SK-N-SH treated with all-trans-retinoic acid at 6 μM for 48 hours (cell line): ENCODE results near the gene UTP18.
"Not testable (repeated sequence)": the region's sequence is repeated elsewhere in the genome, so short reads cannot be mapped to it uniquely, and the experiment has no call there.

Experiments used
- ATAC-seq: fragments of 200-7000 bp; cut with Tn5 transposase; 3 replicates; pipeline ENCODE4 v1.9.1; 2020; ENCODE audit warnings: mild to moderate bottlenecking, moderate library complexity
- ARNTL ChIP-seq: fragments of 450-650 bp; formaldehyde crosslinking; IDR thresholded peaks from 2 replicates; pipeline ENCODE4 v1.5.0; 2020; ENCODE audit warnings: low read depth, mild to moderate bottlenecking, moderate library complexity, borderline replicate concordance
- BACH2 ChIP-seq: fragments of 250-450 bp; sonication (Bioruptor Pico); IDR thresholded peaks from 2 replicates; pipeline ENCODE4 v1.9.0; 2021; ENCODE audit warnings: mild to moderate bottlenecking, borderline replicate concordance
- CSDC2 ChIP-seq: fragments of 250-450 bp; sonication (Bioruptor Pico); IDR thresholded peaks from 2 replicates; pipeline ENCODE4 v1.5.0; 2020; ENCODE audit warnings: mild to moderate bottlenecking, moderate library complexity
- CSRNP3 ChIP-seq: fragments of 250-450 bp; sonication (Bioruptor Pico); IDR thresholded peaks from 2 replicates; pipeline ENCODE4 v1.5.1; 2021; ENCODE audit warnings: mild to moderate bottlenecking, moderate library complexity
- ESRRG ChIP-seq: fragments of 250-450 bp; sonication (Bioruptor Pico); IDR thresholded peaks from 2 replicates; pipeline ENCODE4 v1.6.1; 2021; ENCODE audit warnings: mild to moderate bottlenecking
- GLIS3 ChIP-seq: fragments of 250-450 bp; sonication (Bioruptor Pico); IDR thresholded peaks from 2 replicates; pipeline ENCODE4 v1.5.0; 2020; ENCODE audit warnings: mild to moderate bottlenecking, moderate library complexity
- ISL1 ChIP-seq: fragments of 250-450 bp; sonication (Bioruptor Pico); IDR thresholded peaks from 2 replicates; pipeline ENCODE4 v2.1.2; 2022; ENCODE audit warnings: mild to moderate bottlenecking, moderate library complexity
- OSR1 ChIP-seq: fragments of 250-450 bp; sonication (Bioruptor Pico); IDR thresholded peaks from 2 replicates; pipeline ENCODE4 v1.8.0; 2022; ENCODE audit warnings: moderate library complexity, mild to moderate bottlenecking, inconsistent platforms
- PPARA ChIP-seq: fragments of 250-450 bp; sonication (Bioruptor Pico); IDR thresholded peaks from 2 replicates; pipeline ENCODE4 v1.5.0; 2020; ENCODE audit warnings: mild to moderate bottlenecking, borderline replicate concordance
- RARB ChIP-seq: fragments of 250-450 bp; sonication (Bioruptor Pico); IDR thresholded peaks from 2 replicates; pipeline ENCODE4 v1.8.0; 2021; ENCODE audit warnings: mild to moderate bottlenecking, moderate library complexity
- TOX ChIP-seq: fragments of 250-450 bp; sonication (Bioruptor Pico); IDR thresholded peaks from 2 replicates; pipeline ENCODE4 v1.8.0; 2021; ENCODE audit warnings: mild to moderate bottlenecking, moderate library complexity, borderline replicate concordance
- ZC3H10 ChIP-seq: fragments of 250-450 bp; sonication (Bioruptor Pico); IDR thresholded peaks from 2 replicates; pipeline ENCODE4 v1.5.1; 2021; ENCODE audit warnings: mild to moderate bottlenecking, moderate library complexity
- ZFP30 ChIP-seq: fragments of 450-650 bp; formaldehyde crosslinking; IDR thresholded peaks from 2 replicates; pipeline ENCODE4 v1.5.0; 2022; ENCODE audit warnings: mild to moderate bottlenecking, moderate library complexity
- ZNF565 ChIP-seq: fragments of 450-650 bp; formaldehyde crosslinking; conservative IDR thresholded peaks from 2 replicates; pipeline ENCODE4 v1.5.0; 2020; ENCODE audit warnings: low read depth, mild to moderate bottlenecking, moderate library complexity
- ZNF8 ChIP-seq: fragments of 450-650 bp; formaldehyde crosslinking; IDR thresholded peaks from 2 replicates; pipeline ENCODE4 v1.5.0; 2020; ENCODE audit warnings: mild to moderate bottlenecking, moderate library complexity
- TF ChIP-seq, protein P1 (sequence below): fragments of 250-450 bp; sonication (Bioruptor Pico); IDR thresholded peaks from 2 replicates; pipeline ENCODE4 v1.5.0; 2020; ENCODE audit warnings: mild to moderate bottlenecking, moderate library complexity
- TF ChIP-seq, protein P2 (sequence below): fragments of 250-450 bp; sonication (Bioruptor Pico); IDR thresholded peaks from 2 replicates; pipeline ENCODE4 v1.8.0; 2020; ENCODE audit warnings: mild to moderate bottlenecking, moderate library complexity, borderline replicate concordance
- TF ChIP-seq, protein P3 (sequence below): fragments of 250-450 bp; sonication (Bioruptor Pico); IDR thresholded peaks from 2 replicates; pipeline ENCODE4 v1.5.1; 2020; ENCODE audit warnings: low read depth, mild to moderate bottlenecking, moderate library complexity

Gene UTP18

DNA sequence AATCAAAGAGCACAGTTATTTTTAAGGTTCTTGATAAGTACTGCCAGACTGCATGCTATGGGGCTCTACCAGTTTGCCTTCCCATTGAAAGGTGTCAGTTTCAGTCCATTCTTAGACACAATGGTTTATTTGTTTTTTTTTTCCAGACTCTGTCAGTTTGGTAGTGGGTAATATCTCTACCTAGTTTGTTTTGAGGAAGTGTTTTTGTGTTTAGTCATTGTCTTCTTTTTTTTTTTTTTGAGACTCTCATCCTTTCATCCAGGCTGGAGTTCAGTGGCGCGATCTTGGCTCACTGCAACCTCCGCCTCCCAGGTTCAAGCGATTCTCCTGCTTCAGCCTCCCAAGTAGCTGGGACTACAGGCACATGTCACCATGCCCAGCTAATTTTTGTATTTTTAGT lies 4.1 kb downstream of the UTP18 start:
- ATAC-seq, result not testable (repeated sequence)

DNA sequence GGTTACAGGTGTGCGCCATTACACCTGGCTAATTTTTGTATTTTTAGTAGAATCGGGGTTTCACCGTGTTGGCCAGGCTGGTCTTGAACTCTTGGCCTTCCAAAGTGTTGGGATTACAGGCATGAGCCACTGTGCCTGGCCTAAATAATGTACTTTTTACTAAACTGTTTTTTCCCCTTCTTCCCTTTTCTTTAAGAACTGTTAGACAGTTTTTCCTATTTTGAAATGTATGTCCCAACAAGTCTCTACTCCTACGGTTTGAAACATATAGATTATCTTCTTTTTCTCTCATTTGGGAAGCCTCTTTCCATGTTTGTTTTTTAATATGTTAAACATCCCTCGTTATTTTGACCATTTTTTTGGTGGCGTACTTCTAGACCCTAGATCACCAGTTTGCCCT lies 9.6 kb downstream of the UTP18 start:
- TF ChIP-seq CSRNP3 (CRISPR knock-in tag) (no peak), ESRRG (CRISPR knock-in tag) (no peak), ZC3H10 (CRISPR knock-in tag) (no peak), RARB (CRISPR knock-in tag) (no peak), ZFP30 (CRISPR knock-in tag) (no peak), ARNTL (no peak)
- TF ChIP-seq, protein P1, sequence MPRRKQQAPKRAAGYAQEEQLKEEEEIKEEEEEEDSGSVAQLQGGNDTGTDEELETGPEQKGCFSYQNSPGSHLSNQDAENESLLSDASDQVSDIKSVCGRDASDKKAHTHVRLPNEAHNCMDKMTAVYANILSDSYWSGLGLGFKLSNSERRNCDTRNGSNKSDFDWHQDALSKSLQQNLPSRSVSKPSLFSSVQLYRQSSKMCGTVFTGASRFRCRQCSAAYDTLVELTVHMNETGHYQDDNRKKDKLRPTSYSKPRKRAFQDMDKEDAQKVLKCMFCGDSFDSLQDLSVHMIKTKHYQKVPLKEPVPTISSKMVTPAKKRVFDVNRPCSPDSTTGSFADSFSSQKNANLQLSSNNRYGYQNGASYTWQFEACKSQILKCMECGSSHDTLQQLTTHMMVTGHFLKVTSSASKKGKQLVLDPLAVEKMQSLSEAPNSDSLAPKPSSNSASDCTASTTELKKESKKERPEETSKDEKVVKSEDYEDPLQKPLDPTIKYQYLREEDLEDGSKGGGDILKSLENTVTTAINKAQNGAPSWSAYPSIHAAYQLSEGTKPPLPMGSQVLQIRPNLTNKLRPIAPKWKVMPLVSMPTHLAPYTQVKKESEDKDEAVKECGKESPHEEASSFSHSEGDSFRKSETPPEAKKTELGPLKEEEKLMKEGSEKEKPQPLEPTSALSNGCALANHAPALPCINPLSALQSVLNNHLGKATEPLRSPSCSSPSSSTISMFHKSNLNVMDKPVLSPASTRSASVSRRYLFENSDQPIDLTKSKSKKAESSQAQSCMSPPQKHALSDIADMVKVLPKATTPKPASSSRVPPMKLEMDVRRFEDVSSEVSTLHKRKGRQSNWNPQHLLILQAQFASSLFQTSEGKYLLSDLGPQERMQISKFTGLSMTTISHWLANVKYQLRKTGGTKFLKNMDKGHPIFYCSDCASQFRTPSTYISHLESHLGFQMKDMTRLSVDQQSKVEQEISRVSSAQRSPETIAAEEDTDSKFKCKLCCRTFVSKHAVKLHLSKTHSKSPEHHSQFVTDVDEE, result no peak
- ATAC-seq, result no peak

DNA sequence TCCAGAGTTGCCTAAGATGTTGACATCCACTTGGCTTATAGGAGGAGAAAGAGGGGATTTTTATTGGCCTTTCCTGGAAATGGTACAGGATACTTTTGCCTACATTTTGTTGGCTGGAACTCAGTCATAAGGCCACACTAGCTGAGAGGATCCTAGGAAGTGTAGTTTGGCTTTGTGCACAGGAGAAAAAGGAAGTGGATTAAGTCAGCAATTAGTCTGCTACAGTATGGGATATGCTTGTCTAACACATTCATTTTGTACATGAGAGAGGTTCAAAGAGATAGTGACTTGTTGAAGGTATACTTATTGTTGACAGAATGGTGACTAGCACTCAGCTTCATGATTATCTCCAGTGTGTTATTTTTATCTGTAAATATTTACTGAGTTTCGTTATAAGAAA lies 10.3 kb downstream of the UTP18 start:
- TF ChIP-seq ZC3H10 (CRISPR knock-in tag) (no peak), CSRNP3 (CRISPR knock-in tag) (no peak)
- TF ChIP-seq, protein P2, sequence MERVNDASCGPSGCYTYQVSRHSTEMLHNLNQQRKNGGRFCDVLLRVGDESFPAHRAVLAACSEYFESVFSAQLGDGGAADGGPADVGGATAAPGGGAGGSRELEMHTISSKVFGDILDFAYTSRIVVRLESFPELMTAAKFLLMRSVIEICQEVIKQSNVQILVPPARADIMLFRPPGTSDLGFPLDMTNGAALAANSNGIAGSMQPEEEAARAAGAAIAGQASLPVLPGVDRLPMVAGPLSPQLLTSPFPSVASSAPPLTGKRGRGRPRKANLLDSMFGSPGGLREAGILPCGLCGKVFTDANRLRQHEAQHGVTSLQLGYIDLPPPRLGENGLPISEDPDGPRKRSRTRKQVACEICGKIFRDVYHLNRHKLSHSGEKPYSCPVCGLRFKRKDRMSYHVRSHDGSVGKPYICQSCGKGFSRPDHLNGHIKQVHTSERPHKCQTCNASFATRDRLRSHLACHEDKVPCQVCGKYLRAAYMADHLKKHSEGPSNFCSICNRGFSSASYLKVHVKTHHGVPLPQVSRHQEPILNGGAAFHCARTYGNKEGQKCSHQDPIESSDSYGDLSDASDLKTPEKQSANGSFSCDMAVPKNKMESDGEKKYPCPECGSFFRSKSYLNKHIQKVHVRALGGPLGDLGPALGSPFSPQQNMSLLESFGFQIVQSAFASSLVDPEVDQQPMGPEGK (CRISPR knock-in tag), result no peak
- TF ChIP-seq, protein P1, result no peak
- ATAC-seq, result no peak

- TF ChIP-seq ZFP30 (CRISPR knock-in tag) (no peak), ISL1 (CRISPR knock-in tag) (no peak), ZNF565 (no peak), ZC3H10 (CRISPR knock-in tag) (no peak), OSR1 (CRISPR knock-in tag) (no peak)
- no peak for ATAC-seq
Observed at GRCh38 chr17:51272812-51273211, 12.5 kb downstream of the UTP18 start.

DNA sequence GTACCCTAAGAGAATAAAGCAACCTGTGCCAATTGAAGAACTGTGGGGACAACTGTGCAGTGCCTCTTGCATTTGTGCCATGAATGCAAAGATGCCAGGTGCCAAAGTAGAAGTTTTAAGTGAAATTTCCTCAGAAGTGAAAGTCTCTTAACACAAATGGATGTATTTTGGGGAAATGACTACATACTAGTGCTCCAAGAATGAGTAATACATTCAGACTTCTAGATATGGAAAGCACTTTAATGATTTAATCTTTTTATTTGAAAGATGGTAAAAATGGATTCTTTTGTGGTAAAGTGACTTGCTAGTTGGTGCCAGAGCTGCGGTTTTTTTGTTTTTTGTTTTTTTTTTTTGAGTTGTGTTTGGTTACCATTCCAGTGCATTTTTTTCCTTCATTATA lies 15.0 kb downstream of the UTP18 start:
- peak; percentile 90 for ATAC-seq
- TF ChIP-seq GLIS3 (CRISPR knock-in tag), result no peak
- no peak for TF ChIP-seq CSRNP3 (CRISPR knock-in tag)
- TF ChIP-seq, protein P3, sequence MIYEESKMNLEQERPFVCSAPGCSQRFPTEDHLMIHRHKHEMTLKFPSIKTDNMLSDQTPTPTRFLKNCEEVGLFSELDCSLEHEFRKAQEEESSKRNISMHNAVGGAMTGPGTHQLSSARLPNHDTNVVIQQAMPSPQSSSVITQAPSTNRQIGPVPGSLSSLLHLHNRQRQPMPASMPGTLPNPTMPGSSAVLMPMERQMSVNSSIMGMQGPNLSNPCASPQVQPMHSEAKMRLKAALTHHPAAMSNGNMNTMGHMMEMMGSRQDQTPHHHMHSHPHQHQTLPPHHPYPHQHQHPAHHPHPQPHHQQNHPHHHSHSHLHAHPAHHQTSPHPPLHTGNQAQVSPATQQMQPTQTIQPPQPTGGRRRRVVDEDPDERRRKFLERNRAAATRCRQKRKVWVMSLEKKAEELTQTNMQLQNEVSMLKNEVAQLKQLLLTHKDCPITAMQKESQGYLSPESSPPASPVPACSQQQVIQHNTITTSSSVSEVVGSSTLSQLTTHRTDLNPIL (CRISPR knock-in tag), result peak; percentile 72; the same call in 1 of the 2 replicates
- TF ChIP-seq PPARA (CRISPR knock-in tag), result no peak
- no peak for TF ChIP-seq TOX (CRISPR knock-in tag)
- TF ChIP-seq ARNTL, result no peak
- TF ChIP-seq BACH2, result no peak
- TF ChIP-seq ISL1 (CRISPR knock-in tag), result peak; percentile 91
- TF ChIP-seq ZNF8, result no peak
- no peak for TF ChIP-seq CSDC2 (CRISPR knock-in tag)
- no peak for TF ChIP-seq RARB (CRISPR knock-in tag)
